OCI-LY7 (cell line): Measurements from ENCODE around the gene MSL1. TPM values are rescaled to one million over a fixed set of nuclear protein-coding genes. Genes with fewer than 3 reads are reported as not detected.

ENCODE experiments used
- BruUV-seq: library from RNA; stranded (reverse); fragments of 400-500 nt; replicated peaks from 2 replicates; lab custom pipeline; 2021; lab: Mats Ljungman, UMichigan
- CTCF ChIA-PET: fragments of 300-600 bp; sonication (Branson Sonifier 250); formaldehyde crosslinking; loops from one replicate; lab custom pipeline; 2022; ENCODE audit warnings: antibody characterized with exemption; ENCODE audit not compliant: unreplicated experiment; lab: Charles Lee
- POLR2A ChIA-PET: fragments of 300-600 bp; sonication (Branson Sonifier 250); formaldehyde crosslinking; loops from one replicate; lab custom pipeline; 2022; ENCODE audit warnings: antibody characterized with exemption; lab: Charles Lee
- DNase-seq: peaks from one replicate; pipeline ENCODE4 v3.0.0-alpha.2; 2015; ENCODE audit warnings: low spot score
- H2AFZ ChIP-seq: fragments of 200-600 bp; sonication (generic), shearing (Covaris generic); 2 replicates; pipeline ENCODE4 v1.6.1; 2014; ENCODE audit warnings: mild to moderate bottlenecking, antibody characterized with exemption, low read length, moderate library complexity
- H3K27ac ChIP-seq: fragments of 200-600 bp; sonication (generic); 2 replicates; pipeline ENCODE4 v1.5.1; 2014; ENCODE audit warnings: mixed run types, low read depth, mild to moderate bottlenecking, moderate library complexity, low read length, inconsistent platforms; ENCODE audit not compliant: poor library complexity, severe bottlenecking
- H3K36me3 ChIP-seq: fragments of 200-600 bp; sonication (generic); 2 replicates; pipeline ENCODE4 v1.6.1; 2014; ENCODE audit warnings: mild to moderate bottlenecking, antibody characterized with exemption, low read length, moderate library complexity, mixed read lengths; ENCODE audit not compliant: insufficient read depth
- H3K4me1 ChIP-seq: fragments of 200-600 bp; sonication (generic); 2 replicates; pipeline ENCODE4 v1.5.1; 2014; ENCODE audit warnings: mild to moderate bottlenecking, low read length; ENCODE audit not compliant: insufficient read depth, poor library complexity, severe bottlenecking
- H3K4me2 ChIP-seq: fragments of 200-600 bp; sonication (generic); 2 replicates; pipeline ENCODE4 v1.6.1; 2014; ENCODE audit warnings: mild to moderate bottlenecking, low read length
- H3K4me3 ChIP-seq: fragments of 200-600 bp; sonication (generic); 2 replicates; pipeline ENCODE4 v1.5.1; 2014; ENCODE audit warnings: mild to moderate bottlenecking, low read depth, low read length; ENCODE audit not compliant: poor library complexity, severe bottlenecking
- H3K79me2 ChIP-seq: fragments of 200-600 bp; sonication (generic); 2 replicates; pipeline ENCODE4 v1.6.1; 2016; ENCODE audit warnings: low read depth, mild to moderate bottlenecking, low read length, moderate library complexity, mixed read lengths; ENCODE audit not compliant: insufficient read depth
- H3K9me2 ChIP-seq: fragments of 200-600 bp; sonication (generic); 2 replicates; pipeline ENCODE4 v1.6.1; 2016; ENCODE audit warnings: mild to moderate bottlenecking, low read length, mixed read lengths; ENCODE audit not compliant: insufficient read depth
- H3K9me3 ChIP-seq: fragments of 200-600 bp; sonication (generic); 2 replicates; pipeline ENCODE4 v1.6.1; 2014; ENCODE audit warnings: mild to moderate bottlenecking, mixed run types, low read length, mixed read lengths
- H4K20me1 ChIP-seq: fragments of 200-600 bp; sonication (generic); 2 replicates; pipeline ENCODE4 v1.6.1; 2014; ENCODE audit warnings: mild to moderate bottlenecking, antibody characterized with exemption, low read length, moderate library complexity, mixed read lengths; ENCODE audit not compliant: insufficient read depth
- EZH2phosphoT487 ChIP-seq: fragments of 200-600 bp; sonication (generic); IDR thresholded peaks from 2 replicates; pipeline ENCODE4 v1.6.1; 2018; ENCODE audit warnings: low read depth, borderline replicate concordance, mild to moderate bottlenecking, mixed run types, antibody characterized with exemption, low read length, moderate library complexity, mixed read lengths
- intact Hi-C: fragments of 100-400 bp; cut with micrococcal nuclease; formaldehyde crosslinking; loops from one replicate; pipeline ENCODE4 v1.10.0; 2022; ENCODE audit not compliant: unreplicated experiment
- total RNA-seq, 2 experiments: library from RNA; depleted of rRNA in 1 of 2; stranded (reverse); fragments of >200 nt in 1 of 2; shearing (Covaris generic) in 1 of 2; gene quantifications; 2 replicates each; pipeline ENCODE4 v1.2.3, GENCODE V29; 2014 to 2022
- TF ChIP-seq, protein P1 (sequence below): fragments of 200-600 bp; sonication (generic); conservative IDR thresholded peaks from 2 replicates; pipeline ENCODE4 v1.5.1; 2014; ENCODE audit warnings: mild to moderate bottlenecking, antibody characterized with exemption, low read length, moderate library complexity, mixed read lengths

The MSL1 gene
- total RNA-seq, 2 experiments from 2014 or later, result 95.4 to 97.2 TPM

DNA sequence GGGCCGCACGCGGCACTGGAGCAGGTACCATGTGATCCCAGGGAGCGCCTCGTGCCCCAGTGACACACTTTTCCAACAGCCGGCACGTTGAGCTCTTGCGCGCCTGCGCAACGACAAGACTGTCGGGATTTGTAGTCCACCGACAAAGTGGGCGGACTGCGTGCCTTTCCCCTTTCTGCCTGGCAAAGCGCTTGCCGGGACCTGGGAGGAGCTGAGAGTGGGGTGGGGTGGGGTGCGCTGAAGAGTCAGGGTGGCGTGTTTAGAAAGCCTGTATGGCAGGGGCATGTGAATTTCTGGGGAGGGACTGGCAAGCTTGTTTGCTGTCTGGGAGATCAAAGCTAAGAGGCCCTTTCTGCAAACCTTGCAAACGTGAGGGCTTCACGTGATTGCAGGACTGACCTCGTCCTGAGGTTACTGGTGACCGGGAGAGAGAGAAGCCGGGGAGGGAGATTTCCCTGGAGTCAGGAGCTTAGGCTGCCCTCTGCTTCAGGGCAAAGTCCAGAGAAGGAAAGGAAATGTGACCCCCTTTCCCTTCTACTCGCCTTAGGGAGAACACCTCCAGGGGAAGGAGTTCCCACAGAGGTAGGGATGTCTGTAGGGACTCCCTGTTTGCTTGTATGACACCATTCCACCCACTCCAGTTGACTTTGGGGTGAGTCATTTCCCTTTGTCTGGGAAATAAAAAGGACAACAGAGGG, 21.0 kb upstream of the MSL1 start:
- H2AFZ ChIP-seq, result peak overlapping the region; percentile 82
- H3K9me3 ChIP-seq, result no peaks in the 10 kb centered on the region
- H3K4me3 ChIP-seq, result peak overlapping the region; percentile 78
- CTCF ChIA-PET, result interaction anchor here (0.6 to 1.8 kb wide), 6 partner anchors 9 to 34 kb away, joined by 3 to 17 read pairs (median 3); no protein-coding TSS in a partner anchor
- no peaks in the 10 kb centered on the region for H3K9me2 ChIP-seq
- peaks cover 19% of the 10 kb centered on the region for H3K36me3 ChIP-seq
- no TSS peak for BruUV-seq
- H3K4me2 ChIP-seq, result peak overlapping the region; percentile 98
- DNase-seq, result peak; percentile 93
- H3K27ac ChIP-seq, result peak overlapping the region; percentile 19
- POLR2A ChIA-PET, result interaction anchor here (0.6 to 4.8 kb wide), 7 partner anchors 9 to 1199 kb away, joined by 3 to 52 read pairs (median 6); partner anchors contain the start of gene MED24
- H3K4me1 ChIP-seq, result peaks cover 51% of the 10 kb centered on the region
- intact Hi-C loops, result no loop called here
- H3K79me2 ChIP-seq, result peaks cover 16% of the 10 kb centered on the region; the same call in 1 of the 2 replicates
- TF ChIP-seq EZH2phosphoT487, result no peak
- TF ChIP-seq, protein P1, sequence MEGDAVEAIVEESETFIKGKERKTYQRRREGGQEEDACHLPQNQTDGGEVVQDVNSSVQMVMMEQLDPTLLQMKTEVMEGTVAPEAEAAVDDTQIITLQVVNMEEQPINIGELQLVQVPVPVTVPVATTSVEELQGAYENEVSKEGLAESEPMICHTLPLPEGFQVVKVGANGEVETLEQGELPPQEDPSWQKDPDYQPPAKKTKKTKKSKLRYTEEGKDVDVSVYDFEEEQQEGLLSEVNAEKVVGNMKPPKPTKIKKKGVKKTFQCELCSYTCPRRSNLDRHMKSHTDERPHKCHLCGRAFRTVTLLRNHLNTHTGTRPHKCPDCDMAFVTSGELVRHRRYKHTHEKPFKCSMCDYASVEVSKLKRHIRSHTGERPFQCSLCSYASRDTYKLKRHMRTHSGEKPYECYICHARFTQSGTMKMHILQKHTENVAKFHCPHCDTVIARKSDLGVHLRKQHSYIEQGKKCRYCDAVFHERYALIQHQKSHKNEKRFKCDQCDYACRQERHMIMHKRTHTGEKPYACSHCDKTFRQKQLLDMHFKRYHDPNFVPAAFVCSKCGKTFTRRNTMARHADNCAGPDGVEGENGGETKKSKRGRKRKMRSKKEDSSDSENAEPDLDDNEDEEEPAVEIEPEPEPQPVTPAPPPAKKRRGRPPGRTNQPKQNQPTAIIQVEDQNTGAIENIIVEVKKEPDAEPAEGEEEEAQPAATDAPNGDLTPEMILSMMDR, result no peak
- H4K20me1 ChIP-seq, result no peaks in the 10 kb centered on the region

DNA sequence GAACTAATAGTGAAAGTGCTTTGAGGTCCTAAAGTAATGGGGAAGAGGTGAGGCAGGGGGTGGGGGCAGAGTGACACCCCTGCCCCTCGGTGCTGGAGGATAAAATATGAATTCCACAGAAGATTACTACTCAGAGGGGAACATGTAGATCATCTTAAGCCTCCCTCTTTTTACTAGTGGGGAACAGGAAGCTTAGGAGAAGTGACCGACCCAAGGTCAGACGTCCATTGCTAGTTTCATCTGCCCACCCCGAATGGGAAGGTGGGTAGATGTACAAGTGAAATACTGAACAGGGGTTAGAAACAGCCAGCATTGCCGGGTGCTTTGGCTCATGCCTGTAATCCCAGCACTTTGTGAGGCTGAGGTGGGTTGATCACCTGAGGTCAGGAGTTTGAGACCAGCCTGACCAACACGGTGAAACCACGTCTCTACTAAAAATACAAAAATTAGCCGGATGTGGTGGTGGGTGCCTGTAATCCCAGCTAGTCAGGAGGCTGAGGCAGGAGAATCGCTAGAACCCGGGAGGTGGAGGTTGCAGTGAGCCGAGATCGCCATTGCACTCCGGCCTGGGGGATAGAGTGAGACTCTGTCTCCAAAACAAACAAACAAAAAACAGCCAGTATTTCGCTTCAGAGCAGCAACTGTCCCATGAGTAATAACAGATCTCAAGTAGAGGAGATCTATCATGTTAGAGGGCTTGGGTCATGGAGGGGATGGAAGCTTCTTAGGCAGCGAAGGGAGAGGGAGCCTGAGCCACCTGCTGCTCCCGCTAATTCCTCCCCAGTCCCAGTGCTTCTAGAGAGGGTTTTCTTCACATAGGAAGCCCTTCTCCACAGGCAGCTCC, 20.2 kb upstream of the MSL1 start:
- CTCF ChIA-PET, result interaction anchor here (0.6 to 1.8 kb wide), 3 partner anchors 10 to 75 kb away, joined by 3 to 17 read pairs (median 3); no protein-coding TSS in a partner anchor
- no TSS peak for BruUV-seq
- Histone ChIP-seq H3K4me2 (peak overlapping the region; percentile 98), H3K4me1 (peaks cover 43% of the 10 kb centered on the region), H3K79me2 (peaks cover 16% of the 10 kb centered on the region; the same call in 1 of the 2 replicates), H3K4me3 (peak overlapping the region; percentile 78), H3K9me2 (no peaks in the 10 kb centered on the region), H2AFZ (peak overlapping the region; percentile 82), H4K20me1 (no peaks in the 10 kb centered on the region), H3K9me3 (no peaks in the 10 kb centered on the region), H3K27ac (no peak overlapping the region), H3K36me3 (peaks cover 11% of the 10 kb centered on the region)
- no peak for DNase-seq
- POLR2A ChIA-PET, result interaction anchor here (1.2 to 4.8 kb wide), 2 partner anchors 11 to 47 kb away, joined by 7 to 52 read pairs; partner anchors contain the start of gene MED24
- intact Hi-C loops, result no loop called here
- TF ChIP-seq EZH2phosphoT487, result no peak
- TF ChIP-seq, protein P1, result no peak
